Nephron progenitor cell (in vitro differentiated cells): ENCODE measurements around the gene PDGFRB.

Source experiments
- DNase-seq: peaks from one replicate; pipeline ENCODE4 v3.0.0; 2021
- H3K27ac Mint-ChIP-seq: 2 replicates; pipeline ENCODE4 v1.8.0; 2021; ENCODE audit warnings: mild to moderate bottlenecking, moderate library complexity, mixed read lengths
- H3K27me3 Mint-ChIP-seq: 2 replicates; pipeline ENCODE4 v1.8.0; 2021; ENCODE audit warnings: mild to moderate bottlenecking, low read depth, mixed read lengths; ENCODE audit not compliant: poor library complexity
- H3K36me3 Mint-ChIP-seq: 2 replicates; pipeline ENCODE4 v1.8.0; 2021; ENCODE audit warnings: low read depth, mixed read lengths
- H3K4me1 Mint-ChIP-seq: 2 replicates; pipeline ENCODE4 v1.8.0; 2021; ENCODE audit warnings: mixed read lengths
- H3K4me3 Mint-ChIP-seq: 2 replicates; pipeline ENCODE4 v1.8.0; 2021; ENCODE audit warnings: mild to moderate bottlenecking, moderate library complexity, mixed read lengths
- H3K9me3 Mint-ChIP-seq: 2 replicates; pipeline ENCODE4 v1.8.0; 2021; ENCODE audit warnings: mild to moderate bottlenecking, moderate library complexity, mixed read lengths
- CTCF ChIP-seq: fragments of 200-600 bp; sonication (generic); IDR thresholded peaks from 2 replicates; pipeline ENCODE4 v1.5.0; 2021; ENCODE audit warnings: antibody characterized with exemption

Gene PDGFRB

GRCh38 chr5:150181027-150181426, 25.4 kb upstream of the PDGFRB start:
- H3K9me3 Mint-ChIP-seq, result no peaks in the 10 kb centered on the region
- TF ChIP-seq CTCF, result no peak
- peaks cover 83% of the 10 kb centered on the region for H3K4me1 Mint-ChIP-seq
- peak overlapping the region; percentile 74 for H3K27ac Mint-ChIP-seq
- DNase-seq, result no peak
- H3K36me3 Mint-ChIP-seq, result peaks cover 5% of the 10 kb centered on the region
- no peak overlapping the region for H3K4me3 Mint-ChIP-seq
- no peaks in the 10 kb centered on the region for H3K27me3 Mint-ChIP-seq

GRCh38 chr5:150180241-150181026, 24.8 kb upstream of the PDGFRB start:
- H3K27me3 Mint-ChIP-seq, result no peaks in the 10 kb centered on the region
- no peak for DNase-seq
- peak overlapping the region; percentile 74 for H3K27ac Mint-ChIP-seq
- no peaks in the 10 kb centered on the region for H3K9me3 Mint-ChIP-seq
- no peak overlapping the region for H3K4me3 Mint-ChIP-seq
- H3K36me3 Mint-ChIP-seq, result peaks cover 5% of the 10 kb centered on the region
- H3K4me1 Mint-ChIP-seq, result peaks cover 83% of the 10 kb centered on the region
- TF ChIP-seq CTCF, result no peak

- H3K4me3 Mint-ChIP-seq, result no peak overlapping the region
- H3K36me3 Mint-ChIP-seq, result peaks cover 5% of the 10 kb centered on the region
- H3K27me3 Mint-ChIP-seq, result no peaks in the 10 kb centered on the region
- peaks cover 81% of the 10 kb centered on the region for H3K4me1 Mint-ChIP-seq
- no peak for DNase-seq
- peak overlapping the region; percentile 29 for H3K27ac Mint-ChIP-seq
- TF ChIP-seq CTCF, result no peak
- H3K9me3 Mint-ChIP-seq, result no peaks in the 10 kb centered on the region
Observed at GRCh38 chr5:150179019-150179620, 23.5 kb upstream of the PDGFRB start.

GRCh38 chr5:150178262-150178661, 22.6 kb upstream of the PDGFRB start:
- Mint-ChIP-seq H3K27me3 (no peaks in the 10 kb centered on the region), H3K27ac (no peak overlapping the region), H3K4me1 (peaks cover 89% of the 10 kb centered on the region), H3K9me3 (no peaks in the 10 kb centered on the region), H3K36me3 (peaks cover 5% of the 10 kb centered on the region), H3K4me3 (no peak overlapping the region)
- TF ChIP-seq CTCF, result no peak
- DNase-seq, result no peak

- no peak for DNase-seq
- no peak overlapping the region for H3K4me3 Mint-ChIP-seq
- H3K9me3 Mint-ChIP-seq, result no peaks in the 10 kb centered on the region
- peaks cover 89% of the 10 kb centered on the region for H3K4me1 Mint-ChIP-seq
- no peak overlapping the region for H3K27ac Mint-ChIP-seq
- peaks cover 2% of the 10 kb centered on the region for H3K27me3 Mint-ChIP-seq
- TF ChIP-seq CTCF, result no peak
- peaks cover 5% of the 10 kb centered on the region for H3K36me3 Mint-ChIP-seq
Observed at GRCh38 chr5:150177721-150178120, 22.1 kb upstream of the PDGFRB start.
